ENCODE measurements around the gene GRAMD2B. TPM values are rescaled to one million over a fixed set of nuclear protein-coding genes. Genes with fewer than 3 reads are reported as not detected.

The GRAMD2B gene
- total and polyA plus RNA-seq, 4 donors = 8.5 to 19.4 (median 14.9) TPM

DNA sequence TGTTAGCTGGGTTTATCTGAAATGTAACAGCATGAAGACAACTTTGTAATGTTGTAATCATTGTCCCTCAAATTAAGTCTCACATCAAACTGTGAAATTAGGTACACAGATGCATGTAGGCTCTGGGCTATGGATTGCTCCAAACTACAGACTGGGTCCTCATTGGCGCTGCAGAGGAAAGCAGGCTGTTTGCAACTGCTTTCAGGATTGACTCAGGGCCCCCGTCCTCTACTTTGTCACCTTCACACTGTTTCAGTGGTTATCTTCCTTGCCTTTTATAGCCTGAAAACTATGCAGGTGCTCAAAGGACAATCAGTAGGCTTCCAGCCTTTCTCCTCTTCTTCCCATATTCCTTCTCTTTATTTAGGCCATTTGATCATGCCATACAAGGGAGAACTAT, 18.0 kb downstream of the GRAMD2B start:
- WGBS, 2 donors = 90 to 92% methylated on average over 2 of the region's 2 CpGs
- Histone ChIP-seq H3K27ac (ENCODE audit: low read depth in 1 of 2, low read length in 1 of 2) (no peak overlapping the region), H3K4me3 (no peak overlapping the region), H3K9me3 (ENCODE audit: control insufficient read depth in 4 of 4, insufficient read depth in 3 of 4, low read length in 3 of 4) (peaks cover 0 to 2% (median under 1%) of the 10 kb centered on the region in 4 donors), H3K4me1 (ENCODE audit: control insufficient read depth in 5 of 5, insufficient read depth in 5 of 5, low read length in 5 of 5) (peaks cover 0 to 4% (median 0%) of the 10 kb centered on the region in 5 donors), H3K9ac (ENCODE audit: insufficient read depth in 1 of 2, low read length in 2 of 2) (no peak overlapping the region), H3K27me3 (ENCODE audit: control insufficient read depth in 3 of 3, insufficient read depth in 3 of 3, low read length in 2 of 3) (no peaks in the 10 kb centered on the region), H3K36me3 (ENCODE audit: control insufficient read depth in 4 of 4, insufficient read depth in 4 of 4, low read length in 4 of 4) (peaks cover 0 to 4% (median 0%) of the 10 kb centered on the region in 4 donors)
- DNase-seq (no peak), ATAC-seq (ENCODE audit: insufficient read depth, low FRiP score) (no peak)
- TF ChIP-seq, protein P1, sequence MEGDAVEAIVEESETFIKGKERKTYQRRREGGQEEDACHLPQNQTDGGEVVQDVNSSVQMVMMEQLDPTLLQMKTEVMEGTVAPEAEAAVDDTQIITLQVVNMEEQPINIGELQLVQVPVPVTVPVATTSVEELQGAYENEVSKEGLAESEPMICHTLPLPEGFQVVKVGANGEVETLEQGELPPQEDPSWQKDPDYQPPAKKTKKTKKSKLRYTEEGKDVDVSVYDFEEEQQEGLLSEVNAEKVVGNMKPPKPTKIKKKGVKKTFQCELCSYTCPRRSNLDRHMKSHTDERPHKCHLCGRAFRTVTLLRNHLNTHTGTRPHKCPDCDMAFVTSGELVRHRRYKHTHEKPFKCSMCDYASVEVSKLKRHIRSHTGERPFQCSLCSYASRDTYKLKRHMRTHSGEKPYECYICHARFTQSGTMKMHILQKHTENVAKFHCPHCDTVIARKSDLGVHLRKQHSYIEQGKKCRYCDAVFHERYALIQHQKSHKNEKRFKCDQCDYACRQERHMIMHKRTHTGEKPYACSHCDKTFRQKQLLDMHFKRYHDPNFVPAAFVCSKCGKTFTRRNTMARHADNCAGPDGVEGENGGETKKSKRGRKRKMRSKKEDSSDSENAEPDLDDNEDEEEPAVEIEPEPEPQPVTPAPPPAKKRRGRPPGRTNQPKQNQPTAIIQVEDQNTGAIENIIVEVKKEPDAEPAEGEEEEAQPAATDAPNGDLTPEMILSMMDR (IDR thresholded peaks at IDR 0.05; ENCODE audit: control extremely low read depth, extremely low read depth) = no peak

DNA sequence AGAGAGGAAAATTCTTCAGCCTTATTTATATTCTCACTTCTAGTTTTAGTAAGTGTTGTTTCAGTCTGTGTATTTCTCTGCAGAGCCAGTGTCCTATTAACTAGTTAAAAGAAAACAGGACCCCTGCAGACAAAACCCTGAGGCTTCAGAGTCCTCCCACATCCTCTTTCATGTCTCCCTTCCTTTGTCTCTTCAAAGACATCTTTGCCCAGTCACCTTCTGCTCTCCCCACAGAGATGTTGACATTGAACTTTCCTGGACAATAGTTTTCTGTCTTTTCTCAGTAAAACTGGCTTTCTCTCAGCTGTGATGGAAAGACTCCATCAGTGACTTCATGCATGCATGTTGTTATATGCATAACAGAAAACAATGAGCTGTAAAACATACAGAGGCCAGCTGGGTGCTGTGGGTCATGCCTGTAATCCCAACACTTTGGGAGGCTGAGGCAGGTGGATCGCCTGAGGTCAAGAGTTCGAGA, 20.2 kb downstream of the GRAMD2B start:
- ATAC-seq (ENCODE audit: insufficient read depth, low FRiP score) (no peak), DNase-seq (no peak)
- Histone ChIP-seq H3K36me3 (ENCODE audit: control insufficient read depth in 4 of 4, insufficient read depth in 4 of 4, low read length in 4 of 4) (peaks cover 0 to 2% (median 0%) of the 10 kb centered on the region in 4 donors), H3K4me3 (no peak overlapping the region), H3K9me3 (ENCODE audit: control insufficient read depth in 4 of 4, insufficient read depth in 3 of 4, low read length in 3 of 4) (peaks cover 0 to 2% (median 0%) of the 10 kb centered on the region in 4 donors), H3K27ac (ENCODE audit: low read depth in 1 of 2, low read length in 1 of 2) (no peak overlapping the region), H3K27me3 (ENCODE audit: control insufficient read depth in 3 of 3, insufficient read depth in 3 of 3, low read length in 2 of 3) (no peaks in the 10 kb centered on the region), H3K4me1 (ENCODE audit: control insufficient read depth in 5 of 5, insufficient read depth in 5 of 5, low read length in 5 of 5) (peaks cover 0 to 10% (median 0%) of the 10 kb centered on the region in 5 donors), H3K9ac (ENCODE audit: insufficient read depth in 1 of 2, low read length in 2 of 2) (no peak overlapping the region)
- TF ChIP-seq, protein P1 (IDR thresholded peaks at IDR 0.05; ENCODE audit: control extremely low read depth, extremely low read depth) = no peak
- 96 to 98% methylated on average over 2 of the region's 2 CpGs for WGBS, 2 donors

DNA sequence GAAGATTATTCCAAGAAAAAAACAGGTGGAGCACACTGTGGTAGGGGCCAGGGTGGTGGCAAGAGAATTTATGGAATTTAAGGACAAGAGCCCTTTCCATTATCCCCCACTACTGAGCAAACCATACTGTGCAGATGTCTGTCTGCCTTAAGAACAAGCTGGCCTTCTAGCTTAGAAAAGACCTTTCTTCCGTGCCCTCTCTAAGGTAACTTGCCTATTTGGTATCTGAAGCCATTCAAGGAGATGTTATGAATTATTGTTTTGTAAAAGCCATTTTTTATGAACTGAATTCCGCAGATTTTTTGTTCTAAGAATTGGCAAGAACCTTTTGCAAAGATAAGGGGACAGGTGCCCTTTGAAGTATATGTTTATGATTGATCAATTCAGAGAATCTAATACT, 20.9 kb downstream of the GRAMD2B start:
- 97% methylated on average over 2 of the region's 2 CpGs for WGBS, 2 donors
- no peak overlapping the region for H3K9ac ChIP-seq (ENCODE audit: insufficient read depth in 1 of 2, low read length in 2 of 2)
- no peak for DNase-seq
- peaks cover 0 to 10% (median 0%) of the 10 kb centered on the region in 5 donors for H3K4me1 ChIP-seq (ENCODE audit: control insufficient read depth in 5 of 5, insufficient read depth in 5 of 5, low read length in 5 of 5)
- H3K9me3 ChIP-seq (ENCODE audit: control insufficient read depth in 4 of 4, insufficient read depth in 3 of 4, low read length in 3 of 4) = peaks cover 0 to 2% (median 0%) of the 10 kb centered on the region in 4 donors
- TF ChIP-seq, protein P1 (IDR thresholded peaks at IDR 0.05; ENCODE audit: control extremely low read depth, extremely low read depth) = no peak
- ATAC-seq (ENCODE audit: insufficient read depth, low FRiP score) = no peak
- no peaks in the 10 kb centered on the region for H3K27me3 ChIP-seq (ENCODE audit: control insufficient read depth in 3 of 3, insufficient read depth in 3 of 3, low read length in 2 of 3)
- H3K36me3 ChIP-seq (ENCODE audit: control insufficient read depth in 4 of 4, insufficient read depth in 4 of 4, low read length in 4 of 4) = peaks cover 0 to 2% (median 0%) of the 10 kb centered on the region in 4 donors
- no peak overlapping the region for H3K27ac ChIP-seq (ENCODE audit: low read depth in 1 of 2, low read length in 1 of 2)
- no peak overlapping the region for H3K4me3 ChIP-seq
